Sigmoid colon (tissue), 4 donors: Measurements from ENCODE around the gene RALGDS.

Experiments used
- CTCF ChIP-seq, 4 experiments: fragments of 450-650 bp in 3 of 4; fragments of 200-600 bp in 1 of 4; IDR thresholded peaks; one replicate each; pipeline ENCODE4 v1.5.1; 2016 to 2019; ENCODE audit warnings: antibody characterized with exemption in 4 of 4, mild to moderate bottlenecking in 3 of 4, moderate library complexity in 2 of 4
- EP300 ChIP-seq, 4 donors: sonication (generic); formaldehyde crosslinking; IDR thresholded peaks; one replicate each; pipeline ENCODE4 v1.6.1; 2017; ENCODE audit warnings: antibody characterized with exemption in 4 of 4
- POLR2A ChIP-seq, 2 donors: fragments of 450-650 bp; IDR thresholded peaks; one replicate each; pipeline ENCODE4 v1.6.1; 2016; ENCODE audit warnings: antibody characterized with exemption in 2 of 2, mild to moderate bottlenecking in 2 of 2, moderate library complexity in 2 of 2
- POLR2AphosphoS5 ChIP-seq, 4 donors: sonication (generic); formaldehyde crosslinking; IDR thresholded peaks; one replicate each; pipeline ENCODE4 v1.6.1; 2017; ENCODE audit warnings: antibody characterized with exemption in 4 of 4

DNA sequence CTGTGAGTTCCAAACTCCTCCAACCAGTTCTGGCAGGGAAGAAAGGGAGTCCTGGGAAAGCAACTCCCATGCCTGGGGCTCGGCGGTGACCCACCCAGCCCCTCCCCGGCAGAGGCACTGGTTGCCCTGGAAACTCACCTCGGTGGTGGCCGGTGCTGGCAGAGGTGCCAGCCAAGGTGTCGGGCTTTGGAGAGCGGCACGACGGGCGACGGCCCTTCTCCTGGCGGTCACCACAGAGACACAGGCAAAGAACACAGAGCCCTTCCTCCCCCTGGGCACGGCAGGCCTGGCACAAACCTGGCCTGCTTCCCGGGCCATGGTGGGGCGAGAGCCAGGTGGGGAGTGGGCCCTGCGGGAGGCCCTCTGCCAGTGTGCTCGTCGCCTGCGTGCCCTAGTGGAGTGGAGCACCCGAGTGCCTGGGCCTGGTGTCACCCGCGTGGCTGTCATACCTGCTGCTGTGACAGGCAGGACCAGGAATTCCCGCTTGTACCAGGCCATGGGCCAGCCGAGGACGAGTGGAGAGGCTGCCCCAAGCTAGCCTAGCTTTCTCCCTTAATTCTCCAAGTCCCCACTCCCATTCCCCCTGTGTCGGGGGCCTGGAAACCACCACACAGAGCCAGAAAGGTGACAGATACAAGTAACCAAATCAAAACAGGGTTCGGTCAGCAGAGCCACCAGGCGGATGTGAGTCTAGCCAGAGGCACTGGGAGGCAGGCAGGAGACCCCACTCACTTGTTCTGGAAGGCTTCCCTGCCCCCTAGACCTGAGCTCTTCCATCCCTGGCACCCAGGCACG is 8.2 kb upstream of the RALGDS start:
- TF ChIP-seq CTCF (IDR thresholded peaks at IDR 0.05) = no peak
- TF ChIP-seq POLR2A (IDR thresholded peaks at IDR 0.05) = no peak
- no peak for TF ChIP-seq EP300 (IDR thresholded peaks at IDR 0.05)
- TF ChIP-seq POLR2AphosphoS5 (IDR thresholded peaks at IDR 0.05) = no peak
